GM23338 (cell line): Measurements from ENCODE around the gene ADIPOR2. TPM values are rescaled to one million over a fixed set of nuclear protein-coding genes. Genes with fewer than 3 reads are reported as not detected.

Experiments
- ATAC-seq: fragments of 200-7000 bp; cut with Tn5 transposase; 3 replicates; pipeline ENCODE4 v1.9.1; 2020
- DNase-seq: peaks from one replicate; pipeline ENCODE4 v3.0.0-alpha.2; 2015; ENCODE audit warnings: low spot score
- H2AFZ ChIP-seq: fragments of 200-600 bp; sonication (generic); 2 replicates; pipeline ENCODE4 v1.8.0; 2016; ENCODE audit warnings: antibody characterized with exemption, mild to moderate bottlenecking, moderate library complexity
- H3F3A ChIP-seq: fragments of 200-600 bp; sonication (generic); replicated peaks from 2 replicates; pipeline ENCODE4 v1.8.0; 2017; ENCODE audit warnings: antibody characterized with exemption, mixed run types, low read depth
- H3K27ac ChIP-seq: fragments of 200-600 bp; sonication (generic); 2 replicates; pipeline ENCODE4 v1.6.1; 2016; ENCODE audit warnings: low read depth
- H3K27me3 ChIP-seq: fragments of 200-600 bp; sonication (generic); 2 replicates; pipeline ENCODE4 v1.8.0; 2016; ENCODE audit warnings: mild to moderate bottlenecking, mixed run types, moderate library complexity; ENCODE audit not compliant: insufficient read depth
- H3K36me3 ChIP-seq: fragments of 200-600 bp; sonication (generic); 2 replicates; pipeline ENCODE4 v1.8.0; 2016; ENCODE audit warnings: mild to moderate bottlenecking; ENCODE audit not compliant: insufficient read depth
- H3K4me1 ChIP-seq: fragments of 200-600 bp; sonication (generic); 2 replicates; pipeline ENCODE4 v1.8.0; 2016; ENCODE audit warnings: mild to moderate bottlenecking, moderate library complexity; ENCODE audit not compliant: insufficient read depth
- H3K4me2 ChIP-seq: fragments of 200-600 bp; sonication (generic); 2 replicates; pipeline ENCODE4 v1.7.1; 2017; ENCODE audit warnings: mixed run types
- H3K4me3 ChIP-seq: fragments of 200-600 bp; sonication (generic); 2 replicates; pipeline ENCODE4 v1.6.1; 2016; ENCODE audit warnings: mixed run types
- H3K79me2 ChIP-seq: fragments of 200-600 bp; sonication (generic); replicated peaks from 2 replicates; pipeline ENCODE4 v1.8.0; 2017; ENCODE audit warnings: mild to moderate bottlenecking; ENCODE audit not compliant: insufficient read depth
- H3K9me2 ChIP-seq: fragments of 200-600 bp; sonication (generic); 2 replicates; pipeline ENCODE4 v1.8.0; 2017; ENCODE audit not compliant: insufficient read depth
- H4K20me1 ChIP-seq: fragments of 200-600 bp; sonication (generic); replicated peaks from 2 replicates; pipeline ENCODE4 v1.8.0; 2017; ENCODE audit warnings: mild to moderate bottlenecking; ENCODE audit not compliant: insufficient read depth
- H3K27ac Mint-ChIP-seq: 2 replicates; pipeline ENCODE4 v1.8.0; 2020; ENCODE audit warnings: inconsistent platforms, mild to moderate bottlenecking, moderate library complexity, mixed read lengths
- H3K27me3 Mint-ChIP-seq: 3 replicates; pipeline ENCODE4 v1.8.0; 2022; ENCODE audit warnings: low read depth, mild to moderate bottlenecking, moderate library complexity, mixed read lengths, inconsistent platforms; ENCODE audit not compliant: insufficient read depth, poor library complexity
- H3K36me3 Mint-ChIP-seq: 3 replicates; pipeline ENCODE4 v1.8.0; 2021; ENCODE audit warnings: low read depth, mild to moderate bottlenecking, inconsistent platforms, moderate library complexity, mixed read lengths
- H3K4me1 Mint-ChIP-seq: 3 replicates; pipeline ENCODE4 v1.8.0; 2020; ENCODE audit warnings: mild to moderate bottlenecking, inconsistent platforms, mixed read lengths
- H3K4me3 Mint-ChIP-seq: 3 replicates; pipeline ENCODE4 v1.8.0; 2021; ENCODE audit warnings: moderate library complexity, mild to moderate bottlenecking, inconsistent platforms, mixed read lengths
- H3K9me3 Mint-ChIP-seq: 3 replicates; pipeline ENCODE4 v1.8.0; 2020; ENCODE audit warnings: moderate library complexity, mild to moderate bottlenecking, inconsistent platforms, mixed read lengths
- CTCF ChIP-seq, 2 experiments: fragments of 200-600 bp in 1 of 2; sonication (generic) in 1 of 2; conservative IDR thresholded peaks; 2 replicates each; pipeline versions ENCODE4 v1.5.1 to v1.6.1; 2016 to 2017; ENCODE audit warnings: antibody characterized with exemption in 2 of 2, low read depth in 2 of 2, mild to moderate bottlenecking in 2 of 2, moderate library complexity in 1 of 2
- ETS1 ChIP-seq: IDR thresholded peaks from 2 replicates; pipeline ENCODE4 v1.6.1; 2016; ENCODE audit warnings: antibody characterized with exemption
- EZH2 ChIP-seq: fragments of 200-600 bp; sonication (generic); IDR thresholded peaks from one replicate; pipeline ENCODE4 v1.8.0; 2017; ENCODE audit warnings: antibody characterized with exemption, mild to moderate bottlenecking, low read depth; ENCODE audit not compliant: unreplicated experiment
- JUNB ChIP-seq: IDR thresholded peaks from one replicate; pipeline ENCODE4 v1.6.1; 2016; ENCODE audit warnings: antibody characterized with exemption; ENCODE audit not compliant: unreplicated experiment
- NANOG ChIP-seq: IDR thresholded peaks from 2 replicates; pipeline ENCODE4 v1.6.1; 2016; ENCODE audit warnings: antibody characterized with exemption, borderline replicate concordance
- POLR2AphosphoS5 ChIP-seq: IDR thresholded peaks from 2 replicates; pipeline ENCODE4 v1.6.1; 2016; ENCODE audit warnings: antibody characterized with exemption, low read depth
- REST ChIP-seq: IDR thresholded peaks from one replicate; pipeline ENCODE4 v1.6.1; 2018; ENCODE audit warnings: antibody characterized with exemption; ENCODE audit not compliant: unreplicated experiment
- STAT1 ChIP-seq: IDR thresholded peaks from one replicate; pipeline ENCODE4 v1.6.1; 2016; ENCODE audit warnings: antibody characterized with exemption; ENCODE audit not compliant: unreplicated experiment
- ZNF114 ChIP-seq: fragments of 250-450 bp; sonication (Bioruptor Pico); IDR thresholded peaks from 2 replicates; pipeline ENCODE4 v1.5.0; 2020; ENCODE audit warnings: mild to moderate bottlenecking, moderate library complexity
- ZNF331 ChIP-seq: fragments of 250-450 bp; sonication (Bioruptor Pico); IDR thresholded peaks from 2 replicates; pipeline ENCODE4 v1.5.0; 2020; ENCODE audit warnings: low read depth, mild to moderate bottlenecking, moderate library complexity
- polyA plus RNA-seq: library from polyadenylated mRNA; unstranded; fragments of >200 nt; fragmentation: Nextera tagmentation; extraction: Ambion mirVana; gene quantifications from 2 replicates; pipeline ENCODE4 v1.2.1, GENCODE V29; 2016
- total RNA-seq: library from RNA; depleted of rRNA; stranded (reverse); fragments of >200 nt; shearing (Covaris generic); gene quantifications from 2 replicates; pipeline ENCODE4 v1.2.3, GENCODE V29; 2014

Gene ADIPOR2
- total and polyA plus RNA-seq, 2 experiments from 2014 or later, result 11.7 to 36.2 TPM

- H3K36me3 ChIP-seq, result no peaks in the 10 kb centered on the region
- no peak for DNase-seq
- H3K27me3 ChIP-seq, result peaks cover 7% of the 10 kb centered on the region
- no peak overlapping the region for H3K4me2 ChIP-seq
- no peaks in the 10 kb centered on the region for H3K36me3 Mint-ChIP-seq
- H3K9me3 Mint-ChIP-seq, result no peaks in the 10 kb centered on the region
- H3K9me2 ChIP-seq, result no peaks in the 10 kb centered on the region
- no peaks in the 10 kb centered on the region for H3K79me2 ChIP-seq
- TF ChIP-seq REST (no peak), CTCF (conservative IDR thresholded peaks at IDR 0.05; ENCODE audit: low read depth in 2 of 2) (0 out of 4 replicates have a peak, but pooled peaks of 1 of the 2 experiments have one; percentile 13)
- no peak overlapping the region for H3K4me3 Mint-ChIP-seq
- peaks cover 11% of the 10 kb centered on the region for H3K27me3 Mint-ChIP-seq
- H3K4me1 Mint-ChIP-seq, result peaks cover 9% of the 10 kb centered on the region; the same call in 1 of the 3 replicates
- H4K20me1 ChIP-seq, result no peaks in the 10 kb centered on the region
- no peak overlapping the region for H3K4me3 ChIP-seq
- H3K4me1 ChIP-seq, result peaks cover 7% of the 10 kb centered on the region; the same call in 1 of the 2 replicates
- no peak overlapping the region for H2AFZ ChIP-seq
- no peak for ATAC-seq
- no peak overlapping the region for H3K27ac ChIP-seq
- H3F3A ChIP-seq, result peaks cover 6% of the 10 kb centered on the region
- H3K27ac Mint-ChIP-seq, result no peak overlapping the region
These were observed 46.1 kb upstream of the ADIPOR2 start for GRCh38 chr12:1644534-1645438.

- no peaks in the 10 kb centered on the region for H3K79me2 ChIP-seq
- no peak overlapping the region for H3K4me3 Mint-ChIP-seq
- H3K27me3 ChIP-seq, result no peaks in the 10 kb centered on the region
- H3K27ac ChIP-seq, result no peak overlapping the region
- H3F3A ChIP-seq, result peaks cover 3% of the 10 kb centered on the region; the same call in 1 of the 2 replicates
- no peaks in the 10 kb centered on the region for H3K36me3 ChIP-seq
- no peak overlapping the region for H3K4me3 ChIP-seq
- no peaks in the 10 kb centered on the region for H3K9me3 Mint-ChIP-seq
- no peak overlapping the region for H3K27ac Mint-ChIP-seq
- no peak overlapping the region for H2AFZ ChIP-seq
- TF ChIP-seq REST (no peak), POLR2AphosphoS5 (no peak), EZH2 (no peak), ZNF114 (CRISPR knock-in tag) (no peak), STAT1 (no peak), ZNF331 (CRISPR knock-in tag) (no peak), ETS1 (no peak), JUNB (no peak), NANOG (no peak), CTCF (conservative IDR thresholded peaks at IDR 0.05; ENCODE audit: low read depth in 2 of 2) (no peak)
- peaks cover 15% of the 10 kb centered on the region for H3K4me1 Mint-ChIP-seq
- no peaks in the 10 kb centered on the region; the same call in 1 of the 2 replicates for H3K4me1 ChIP-seq
- H3K36me3 Mint-ChIP-seq, result no peaks in the 10 kb centered on the region
- ATAC-seq (no peak), DNase-seq (no peak)
- H4K20me1 ChIP-seq, result no peaks in the 10 kb centered on the region
- H3K27me3 Mint-ChIP-seq, result peaks cover 7% of the 10 kb centered on the region
- no peak overlapping the region for H3K4me2 ChIP-seq
- no peaks in the 10 kb centered on the region for H3K9me2 ChIP-seq
These were observed 45.1 kb upstream of the ADIPOR2 start for GRCh38 chr12:1645819-1646218.
